GM23338 (cell line): ENCODE measurements around the gene PERCC1. TPM values are rescaled to one million over a fixed set of nuclear protein-coding genes. Genes with fewer than 3 reads are reported as not detected.

Experiments
- ATAC-seq: fragments of 200-7000 bp; cut with Tn5 transposase; 3 replicates; pipeline ENCODE4 v1.9.1; 2020
- DNase-seq: peaks from one replicate; pipeline ENCODE4 v3.0.0-alpha.2; 2015; ENCODE audit warnings: low spot score
- H2AFZ ChIP-seq: fragments of 200-600 bp; sonication (generic); 2 replicates; pipeline ENCODE4 v1.8.0; 2016; ENCODE audit warnings: antibody characterized with exemption, mild to moderate bottlenecking, moderate library complexity
- H3F3A ChIP-seq: fragments of 200-600 bp; sonication (generic); replicated peaks from 2 replicates; pipeline ENCODE4 v1.8.0; 2017; ENCODE audit warnings: antibody characterized with exemption, mixed run types, low read depth
- H3K27ac ChIP-seq: fragments of 200-600 bp; sonication (generic); 2 replicates; pipeline ENCODE4 v1.6.1; 2016; ENCODE audit warnings: low read depth
- H3K27me3 ChIP-seq: fragments of 200-600 bp; sonication (generic); 2 replicates; pipeline ENCODE4 v1.8.0; 2016; ENCODE audit warnings: mild to moderate bottlenecking, mixed run types, moderate library complexity; ENCODE audit not compliant: insufficient read depth
- H3K36me3 ChIP-seq: fragments of 200-600 bp; sonication (generic); 2 replicates; pipeline ENCODE4 v1.8.0; 2016; ENCODE audit warnings: mild to moderate bottlenecking; ENCODE audit not compliant: insufficient read depth
- H3K4me1 ChIP-seq: fragments of 200-600 bp; sonication (generic); 2 replicates; pipeline ENCODE4 v1.8.0; 2016; ENCODE audit warnings: mild to moderate bottlenecking, moderate library complexity; ENCODE audit not compliant: insufficient read depth
- H3K4me2 ChIP-seq: fragments of 200-600 bp; sonication (generic); 2 replicates; pipeline ENCODE4 v1.7.1; 2017; ENCODE audit warnings: mixed run types
- H3K4me3 ChIP-seq: fragments of 200-600 bp; sonication (generic); 2 replicates; pipeline ENCODE4 v1.6.1; 2016; ENCODE audit warnings: mixed run types
- H3K79me2 ChIP-seq: fragments of 200-600 bp; sonication (generic); replicated peaks from 2 replicates; pipeline ENCODE4 v1.8.0; 2017; ENCODE audit warnings: mild to moderate bottlenecking; ENCODE audit not compliant: insufficient read depth
- H3K9me2 ChIP-seq: fragments of 200-600 bp; sonication (generic); 2 replicates; pipeline ENCODE4 v1.8.0; 2017; ENCODE audit not compliant: insufficient read depth
- H4K20me1 ChIP-seq: fragments of 200-600 bp; sonication (generic); replicated peaks from 2 replicates; pipeline ENCODE4 v1.8.0; 2017; ENCODE audit warnings: mild to moderate bottlenecking; ENCODE audit not compliant: insufficient read depth
- H3K27ac Mint-ChIP-seq: 2 replicates; pipeline ENCODE4 v1.8.0; 2020; ENCODE audit warnings: inconsistent platforms, mild to moderate bottlenecking, moderate library complexity, mixed read lengths
- H3K27me3 Mint-ChIP-seq: 3 replicates; pipeline ENCODE4 v1.8.0; 2022; ENCODE audit warnings: low read depth, mild to moderate bottlenecking, moderate library complexity, mixed read lengths, inconsistent platforms; ENCODE audit not compliant: insufficient read depth, poor library complexity
- H3K36me3 Mint-ChIP-seq: 3 replicates; pipeline ENCODE4 v1.8.0; 2021; ENCODE audit warnings: low read depth, mild to moderate bottlenecking, inconsistent platforms, moderate library complexity, mixed read lengths
- H3K4me1 Mint-ChIP-seq: 3 replicates; pipeline ENCODE4 v1.8.0; 2020; ENCODE audit warnings: mild to moderate bottlenecking, inconsistent platforms, mixed read lengths
- H3K4me3 Mint-ChIP-seq: 3 replicates; pipeline ENCODE4 v1.8.0; 2021; ENCODE audit warnings: moderate library complexity, mild to moderate bottlenecking, inconsistent platforms, mixed read lengths
- H3K9me3 Mint-ChIP-seq: 3 replicates; pipeline ENCODE4 v1.8.0; 2020; ENCODE audit warnings: moderate library complexity, mild to moderate bottlenecking, inconsistent platforms, mixed read lengths
- CREB1 ChIP-seq: fragments of 250-450 bp; sonication (Bioruptor Pico); IDR thresholded peaks from 2 replicates; pipeline ENCODE4 v1.5.0; 2020; ENCODE audit warnings: low read depth, mild to moderate bottlenecking, moderate library complexity
- ETS1 ChIP-seq: IDR thresholded peaks from 2 replicates; pipeline ENCODE4 v1.6.1; 2016; ENCODE audit warnings: antibody characterized with exemption
- EZH2 ChIP-seq: fragments of 200-600 bp; sonication (generic); IDR thresholded peaks from one replicate; pipeline ENCODE4 v1.8.0; 2017; ENCODE audit warnings: antibody characterized with exemption, mild to moderate bottlenecking, low read depth; ENCODE audit not compliant: unreplicated experiment
- EZH2phosphoT487 ChIP-seq: fragments of 200-600 bp; sonication (generic); IDR thresholded peaks from one replicate; pipeline ENCODE4 v1.8.1; 2018; ENCODE audit warnings: antibody characterized with exemption; ENCODE audit not compliant: unreplicated experiment
- JUNB ChIP-seq: IDR thresholded peaks from one replicate; pipeline ENCODE4 v1.6.1; 2016; ENCODE audit warnings: antibody characterized with exemption; ENCODE audit not compliant: unreplicated experiment
- NANOG ChIP-seq: IDR thresholded peaks from 2 replicates; pipeline ENCODE4 v1.6.1; 2016; ENCODE audit warnings: antibody characterized with exemption, borderline replicate concordance
- POLR2AphosphoS5 ChIP-seq: IDR thresholded peaks from 2 replicates; pipeline ENCODE4 v1.6.1; 2016; ENCODE audit warnings: antibody characterized with exemption, low read depth
- REST ChIP-seq: IDR thresholded peaks from one replicate; pipeline ENCODE4 v1.6.1; 2018; ENCODE audit warnings: antibody characterized with exemption; ENCODE audit not compliant: unreplicated experiment
- STAT1 ChIP-seq: IDR thresholded peaks from one replicate; pipeline ENCODE4 v1.6.1; 2016; ENCODE audit warnings: antibody characterized with exemption; ENCODE audit not compliant: unreplicated experiment
- ZNF114 ChIP-seq: fragments of 250-450 bp; sonication (Bioruptor Pico); IDR thresholded peaks from 2 replicates; pipeline ENCODE4 v1.5.0; 2020; ENCODE audit warnings: mild to moderate bottlenecking, moderate library complexity
- ZNF331 ChIP-seq: fragments of 250-450 bp; sonication (Bioruptor Pico); IDR thresholded peaks from 2 replicates; pipeline ENCODE4 v1.5.0; 2020; ENCODE audit warnings: low read depth, mild to moderate bottlenecking, moderate library complexity
- polyA plus RNA-seq: library from polyadenylated mRNA; unstranded; fragments of >200 nt; fragmentation: Nextera tagmentation; extraction: Ambion mirVana; gene quantifications from 2 replicates; pipeline ENCODE4 v1.2.1, GENCODE V29; 2016
- total RNA-seq: library from RNA; depleted of rRNA; stranded (reverse); fragments of >200 nt; shearing (Covaris generic); gene quantifications from 2 replicates; pipeline ENCODE4 v1.2.3, GENCODE V29; 2014
- TF ChIP-seq, protein P1 (sequence below), 2 experiments: fragments of 200-600 bp in 1 of 2; sonication (generic) in 1 of 2; conservative IDR thresholded peaks; 2 replicates each; pipeline versions ENCODE4 v1.5.1 to v1.6.1; 2016 to 2017; ENCODE audit warnings: antibody characterized with exemption in 2 of 2, low read depth in 2 of 2, mild to moderate bottlenecking in 2 of 2, moderate library complexity in 1 of 2
- TF ChIP-seq, protein P2 (sequence below): fragments of 250-450 bp; sonication (Bioruptor Pico); IDR thresholded peaks from 2 replicates; pipeline ENCODE4 v1.5.0; 2020; ENCODE audit warnings: mild to moderate bottlenecking, moderate library complexity

Gene PERCC1
- total and polyA plus RNA-seq, 2 experiments from 2014 or later, result not detected

GRCh38 chr16:1456951-1457350 lies 26.1 kb downstream of the PERCC1 start:
- no peaks in the 10 kb centered on the region; the same call in 2 of the 3 replicates for H3K4me1 Mint-ChIP-seq
- H3K36me3 ChIP-seq, result no peaks in the 10 kb centered on the region
- no peak overlapping the region for H3K4me3 Mint-ChIP-seq
- no peak overlapping the region for H3K4me2 ChIP-seq
- ATAC-seq (no peak), DNase-seq (no peak)
- no peaks in the 10 kb centered on the region for H4K20me1 ChIP-seq
- no peak overlapping the region for H3K4me3 ChIP-seq
- H3F3A ChIP-seq, result no peaks in the 10 kb centered on the region
- no peak overlapping the region for H2AFZ ChIP-seq
- no peaks in the 10 kb centered on the region for H3K4me1 ChIP-seq
- no peak overlapping the region for H3K27ac Mint-ChIP-seq
- H3K27ac ChIP-seq, result no peak overlapping the region
- H3K27me3 Mint-ChIP-seq, result no peaks in the 10 kb centered on the region
- H3K27me3 ChIP-seq, result no peaks in the 10 kb centered on the region
- no peaks in the 10 kb centered on the region for H3K9me3 Mint-ChIP-seq
- H3K36me3 Mint-ChIP-seq, result peaks cover 10% of the 10 kb centered on the region; the same call in 2 of the 3 replicates
- no peaks in the 10 kb centered on the region for H3K9me2 ChIP-seq
- TF ChIP-seq ETS1 (no peak), STAT1 (no peak), ZNF114 (CRISPR knock-in tag) (no peak), ZNF331 (no peak), CREB1 (no peak), EZH2phosphoT487 (no peak), NANOG (no peak), JUNB (no peak), REST (no peak), POLR2AphosphoS5 (no peak), EZH2 (no peak)
- TF ChIP-seq, protein P1, sequence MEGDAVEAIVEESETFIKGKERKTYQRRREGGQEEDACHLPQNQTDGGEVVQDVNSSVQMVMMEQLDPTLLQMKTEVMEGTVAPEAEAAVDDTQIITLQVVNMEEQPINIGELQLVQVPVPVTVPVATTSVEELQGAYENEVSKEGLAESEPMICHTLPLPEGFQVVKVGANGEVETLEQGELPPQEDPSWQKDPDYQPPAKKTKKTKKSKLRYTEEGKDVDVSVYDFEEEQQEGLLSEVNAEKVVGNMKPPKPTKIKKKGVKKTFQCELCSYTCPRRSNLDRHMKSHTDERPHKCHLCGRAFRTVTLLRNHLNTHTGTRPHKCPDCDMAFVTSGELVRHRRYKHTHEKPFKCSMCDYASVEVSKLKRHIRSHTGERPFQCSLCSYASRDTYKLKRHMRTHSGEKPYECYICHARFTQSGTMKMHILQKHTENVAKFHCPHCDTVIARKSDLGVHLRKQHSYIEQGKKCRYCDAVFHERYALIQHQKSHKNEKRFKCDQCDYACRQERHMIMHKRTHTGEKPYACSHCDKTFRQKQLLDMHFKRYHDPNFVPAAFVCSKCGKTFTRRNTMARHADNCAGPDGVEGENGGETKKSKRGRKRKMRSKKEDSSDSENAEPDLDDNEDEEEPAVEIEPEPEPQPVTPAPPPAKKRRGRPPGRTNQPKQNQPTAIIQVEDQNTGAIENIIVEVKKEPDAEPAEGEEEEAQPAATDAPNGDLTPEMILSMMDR (conservative IDR thresholded peaks at IDR 0.05; ENCODE audit: low read depth in 2 of 2), result no peak
- TF ChIP-seq, protein P2, sequence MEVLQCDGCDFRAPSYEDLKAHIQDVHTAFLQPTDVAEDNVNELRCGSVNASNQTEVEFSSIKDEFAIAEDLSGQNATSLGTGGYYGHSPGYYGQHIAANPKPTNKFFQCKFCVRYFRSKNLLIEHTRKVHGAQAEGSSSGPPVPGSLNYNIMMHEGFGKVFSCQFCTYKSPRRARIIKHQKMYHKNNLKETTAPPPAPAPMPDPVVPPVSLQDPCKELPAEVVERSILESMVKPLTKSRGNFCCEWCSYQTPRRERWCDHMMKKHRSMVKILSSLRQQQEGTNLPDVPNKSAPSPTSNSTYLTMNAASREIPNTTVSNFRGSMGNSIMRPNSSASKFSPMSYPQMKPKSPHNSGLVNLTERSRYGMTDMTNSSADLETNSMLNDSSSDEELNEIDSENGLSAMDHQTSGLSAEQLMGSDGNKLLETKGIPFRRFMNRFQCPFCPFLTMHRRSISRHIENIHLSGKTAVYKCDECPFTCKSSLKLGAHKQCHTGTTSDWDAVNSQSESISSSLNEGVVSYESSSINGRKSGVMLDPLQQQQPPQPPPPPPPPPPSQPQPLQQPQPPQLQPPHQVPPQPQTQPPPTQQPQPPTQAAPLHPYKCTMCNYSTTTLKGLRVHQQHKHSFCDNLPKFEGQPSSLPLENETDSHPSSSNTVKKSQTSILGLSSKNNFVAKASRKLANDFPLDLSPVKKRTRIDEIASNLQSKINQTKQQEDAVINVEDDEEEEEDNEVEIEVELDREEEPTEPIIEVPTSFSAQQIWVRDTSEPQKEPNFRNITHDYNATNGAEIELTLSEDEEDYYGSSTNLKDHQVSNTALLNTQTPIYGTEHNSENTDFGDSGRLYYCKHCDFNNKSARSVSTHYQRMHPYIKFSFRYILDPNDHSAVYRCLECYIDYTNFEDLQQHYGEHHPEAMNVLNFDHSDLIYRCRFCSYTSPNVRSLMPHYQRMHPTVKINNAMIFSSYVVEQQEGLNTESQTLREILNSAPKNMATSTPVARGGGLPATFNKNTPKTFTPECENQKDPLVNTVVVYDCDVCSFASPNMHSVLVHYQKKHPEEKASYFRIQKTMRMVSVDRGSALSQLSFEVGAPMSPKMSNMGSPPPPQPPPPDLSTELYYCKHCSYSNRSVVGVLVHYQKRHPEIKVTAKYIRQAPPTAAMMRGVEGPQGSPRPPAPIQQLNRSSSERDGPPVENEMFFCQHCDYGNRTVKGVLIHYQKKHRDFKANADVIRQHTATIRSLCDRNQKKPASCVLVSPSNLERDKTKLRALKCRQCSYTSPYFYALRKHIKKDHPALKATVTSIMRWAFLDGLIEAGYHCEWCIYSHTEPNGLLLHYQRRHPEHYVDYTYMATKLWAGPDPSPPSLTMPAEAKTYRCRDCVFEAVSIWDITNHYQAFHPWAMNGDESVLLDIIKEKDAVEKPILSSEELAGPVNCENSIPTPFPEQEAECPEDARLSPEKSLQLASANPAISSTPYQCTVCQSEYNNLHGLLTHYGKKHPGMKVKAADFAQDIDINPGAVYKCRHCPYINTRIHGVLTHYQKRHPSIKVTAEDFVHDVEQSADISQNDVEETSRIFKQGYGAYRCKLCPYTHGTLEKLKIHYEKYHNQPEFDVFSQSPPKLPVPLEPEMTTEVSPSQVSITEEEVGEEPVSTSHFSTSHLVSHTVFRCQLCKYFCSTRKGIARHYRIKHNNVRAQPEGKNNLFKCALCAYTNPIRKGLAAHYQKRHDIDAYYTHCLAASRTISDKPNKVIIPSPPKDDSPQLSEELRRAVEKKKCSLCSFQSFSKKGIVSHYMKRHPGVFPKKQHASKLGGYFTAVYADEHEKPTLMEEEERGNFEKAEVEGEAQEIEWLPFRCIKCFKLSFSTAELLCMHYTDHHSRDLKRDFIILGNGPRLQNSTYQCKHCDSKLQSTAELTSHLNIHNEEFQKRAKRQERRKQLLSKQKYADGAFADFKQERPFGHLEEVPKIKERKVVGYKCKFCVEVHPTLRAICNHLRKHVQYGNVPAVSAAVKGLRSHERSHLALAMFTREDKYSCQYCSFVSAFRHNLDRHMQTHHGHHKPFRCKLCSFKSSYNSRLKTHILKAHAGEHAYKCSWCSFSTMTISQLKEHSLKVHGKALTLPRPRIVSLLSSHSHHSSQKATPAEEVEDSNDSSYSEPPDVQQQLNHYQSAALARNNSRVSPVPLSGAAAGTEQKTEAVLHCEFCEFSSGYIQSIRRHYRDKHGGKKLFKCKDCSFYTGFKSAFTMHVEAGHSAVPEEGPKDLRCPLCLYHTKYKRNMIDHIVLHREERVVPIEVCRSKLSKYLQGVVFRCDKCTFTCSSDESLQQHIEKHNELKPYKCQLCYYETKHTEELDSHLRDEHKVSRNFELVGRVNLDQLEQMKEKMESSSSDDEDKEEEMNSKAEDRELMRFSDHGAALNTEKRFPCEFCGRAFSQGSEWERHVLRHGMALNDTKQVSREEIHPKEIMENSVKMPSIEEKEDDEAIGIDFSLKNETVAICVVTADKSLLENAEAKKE, result no peak
- H3K79me2 ChIP-seq, result no peaks in the 10 kb centered on the region
